ENCODE data around the gene EPS8L1. TPM values are rescaled to one million over a fixed set of nuclear protein-coding genes. Genes with fewer than 3 reads are reported as not detected.
A peak's percentile ranks its signal among the peaks of the same experiment; 100 is the strongest.

Gene EPS8L1
- polyA plus RNA-seq, 1 of the 3 experiments (the other 2 are of a cell fraction): 12.9 TPM

- H3K27ac ChIP-seq (ENCODE audit: low read depth in 2 of 2, low read length in 1 of 2): no peak overlapping the region
- peaks cover 3% of the 10 kb centered on the region for H3F3A ChIP-seq (replicated peaks; ENCODE audit: insufficient read depth)
- DNase-seq: peak; percentile 66
- H2AFZ ChIP-seq (ENCODE audit: low read depth): 0 out of 2 replicates have a peak overlapping the region, but pooled peaks have one; percentile 13
- no peaks in the 10 kb centered on the region for H3K36me3 ChIP-seq (replicated peaks in 1 of 2; ENCODE audit: control insufficient read depth in 1 of 2, insufficient read depth in 2 of 2, low read length in 1 of 2)
- 10% methylated on average over 23 of the region's 30 CpGs for WGBS (ENCODE audit: low lambda C conversion rate)
- POLR2A ChIA-PET: no interaction called here
- H3K27me3 ChIP-seq (ENCODE audit: insufficient read depth): peaks cover 7% of the 10 kb centered on the region; the same call in 1 of the 2 replicates
- H3K4me1 ChIP-seq (ENCODE audit: control insufficient read depth in 1 of 2, insufficient read depth in 2 of 2, low read depth in 1 of 2, low read length in 1 of 2): peaks cover 0 to 5% of the 10 kb centered on the region in 2 experiments; a peak in 1 of 4 replicates
- H3K9me2 ChIP-seq: no peaks in the 10 kb centered on the region
- peak overlapping the region in 1 of 2 experiments; percentile 31; a peak in 2 of 4 replicates for H3K4me3 ChIP-seq (ENCODE audit: low read depth in 2 of 2, low read length in 1 of 2)
- TF ChIP-seq TEAD4 (IDR thresholded peaks at IDR 0.05; ENCODE audit: borderline replicate concordance, insufficient read depth): no peak
- no peak for TF ChIP-seq REST (IDR thresholded peaks at IDR 0.05; ENCODE audit: low read depth, low read length)
- no peak for TF ChIP-seq MEF2A (IDR thresholded peaks at IDR 0.05; ENCODE audit: borderline replicate concordance, low read depth)
- no peak for TF ChIP-seq CHD2 (IDR thresholded peaks at IDR 0.05; ENCODE audit: low read length, partially characterized antibody)
- CTCF ChIA-PET: interaction anchor here (1.2 to 1.3 kb wide), 2 partner anchors 8 to 11 kb away, joined by 3 to 5 read pairs; no protein-coding TSS in a partner anchor
- peak overlapping the region; percentile 81 for H3K4me2 ChIP-seq
- no peaks in the 10 kb centered on the region for H4K20me1 ChIP-seq (ENCODE audit: insufficient read depth)
- no peak overlapping the region; the same call in 1 of the 2 replicates for H3K9ac ChIP-seq
- no peaks in the 10 kb centered on the region for H3K9me3 ChIP-seq
- H3K79me2 ChIP-seq (ENCODE audit: insufficient read depth): no peaks in the 10 kb centered on the region
These were observed 6.5 kb upstream of the EPS8L1 start for GRCh38 chr19:55068950-55069864.

GRCh38 chr19:55069865-55070197, 5.8 kb upstream of the EPS8L1 start:
- POLR2A ChIA-PET: no interaction called here
- Histone ChIP-seq H3K9me2 (no peaks in the 10 kb centered on the region), H3K27me3 (ENCODE audit: insufficient read depth) (peaks cover 7% of the 10 kb centered on the region; the same call in 1 of the 2 replicates), H3K4me2 (peak overlapping the region; percentile 81), H3K9ac (no peak overlapping the region), H4K20me1 (ENCODE audit: insufficient read depth) (no peaks in the 10 kb centered on the region), H3K9me3 (no peaks in the 10 kb centered on the region), H3K4me1 (ENCODE audit: control insufficient read depth in 1 of 2, insufficient read depth in 2 of 2, low read depth in 1 of 2, low read length in 1 of 2) (peaks cover 0 to 5% of the 10 kb centered on the region in 2 experiments; a peak in 1 of 4 replicates), H3K27ac (ENCODE audit: low read depth in 2 of 2, low read length in 1 of 2) (no peak overlapping the region), H3K36me3 (replicated peaks in 1 of 2; ENCODE audit: control insufficient read depth in 1 of 2, insufficient read depth in 2 of 2, low read length in 1 of 2) (no peaks in the 10 kb centered on the region), H3F3A (replicated peaks; ENCODE audit: insufficient read depth) (peaks cover 3% of the 10 kb centered on the region), H2AFZ (ENCODE audit: low read depth) (no peak overlapping the region), H3K79me2 (ENCODE audit: insufficient read depth) (no peaks in the 10 kb centered on the region), H3K4me3 (ENCODE audit: low read depth in 2 of 2, low read length in 1 of 2) (no peak overlapping the region)
- WGBS (ENCODE audit: low lambda C conversion rate): 95% methylated on average over 2 of the region's 2 CpGs
- CTCF ChIA-PET: interaction anchor here (1.3 to 1.4 kb wide), 2 partner anchors 9 to 434 kb away, joined by 3 read pairs; no protein-coding TSS in a partner anchor
- no peak for TF ChIP-seq RFX5 (IDR thresholded peaks at IDR 0.05; ENCODE audit: low read length)
- TF ChIP-seq EP300 (IDR thresholded peaks at IDR 0.05; ENCODE audit: borderline replicate concordance in 1 of 2, low read depth in 1 of 2, low read length in 1 of 2): no peak
- TF ChIP-seq, protein P1, sequence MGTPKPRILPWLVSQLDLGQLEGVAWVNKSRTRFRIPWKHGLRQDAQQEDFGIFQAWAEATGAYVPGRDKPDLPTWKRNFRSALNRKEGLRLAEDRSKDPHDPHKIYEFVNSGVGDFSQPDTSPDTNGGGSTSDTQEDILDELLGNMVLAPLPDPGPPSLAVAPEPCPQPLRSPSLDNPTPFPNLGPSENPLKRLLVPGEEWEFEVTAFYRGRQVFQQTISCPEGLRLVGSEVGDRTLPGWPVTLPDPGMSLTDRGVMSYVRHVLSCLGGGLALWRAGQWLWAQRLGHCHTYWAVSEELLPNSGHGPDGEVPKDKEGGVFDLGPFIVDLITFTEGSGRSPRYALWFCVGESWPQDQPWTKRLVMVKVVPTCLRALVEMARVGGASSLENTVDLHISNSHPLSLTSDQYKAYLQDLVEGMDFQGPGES (IDR thresholded peaks at IDR 0.05; ENCODE audit: low read depth, low read length): no peak
- TF ChIP-seq MXI1 (IDR thresholded peaks at IDR 0.05; ENCODE audit: low read depth, low read length): no peak
- no peak for TF ChIP-seq NRF1 (IDR thresholded peaks at IDR 0.05; ENCODE audit: low read depth, low read length)
- DNase-seq: no peak
